ENCODE results near the gene QPCTL.
"Not testable (repeated sequence)": the region's sequence is repeated elsewhere in the genome, so short reads cannot be mapped to it uniquely, and the experiment has no call there.

QPCTL gene

GRCh38 chr19:45677351-45678230, 14.9 kb upstream of the QPCTL start:
- DNase-seq, result peak; percentile 84

GRCh38 chr19:45681391-45682015, 11.0 kb upstream of the QPCTL start:
- peak; percentile 81 for DNase-seq

GRCh38 chr19:45682117-45682516, 10.3 kb upstream of the QPCTL start:
- DNase-seq, result no peak

GRCh38 chr19:45682908-45683307, 9.6 kb upstream of the QPCTL start:
- DNase-seq, result no peak

- DNase-seq, result not testable (repeated sequence)
These were observed 7.4 kb upstream of the QPCTL start for GRCh38 chr19:45685045-45685444.

- no peak for DNase-seq
These were observed 4.9 kb upstream of the QPCTL start for GRCh38 chr19:45687599-45687998.

GRCh38 chr19:45691516-45692186, 815 bp upstream of the QPCTL start, which contains the start of gene SNRPD2:
Gene SNRPD2 (minus strand): TSS chr19:45691953. CDS start chr19:45691888, 65 bp downstream.
- DNase-seq, result peak; percentile 95

GRCh38 chr19:45693106-45693788, 781 bp downstream of the QPCTL start:
- DNase-seq, result peak; percentile 24

- DNase-seq, result no peak
These were observed 9.2 kb downstream of the QPCTL start for GRCh38 chr19:45701676-45702075.

- no peak for DNase-seq
These were observed 12.6 kb downstream of the QPCTL start for GRCh38 chr19:45705115-45705514.

GRCh38 chr19:45705710-45706415, 13.4 kb downstream of the QPCTL start:
- no peak for DNase-seq

- DNase-seq, result no peak
These were observed 18.1 kb downstream of the QPCTL start for GRCh38 chr19:45710356-45711130.

GRCh38 chr19:45711851-45712698, 19.6 kb downstream of the QPCTL start:
- no peak for DNase-seq

- DNase-seq, result no peak
These were observed 20.2 kb downstream of the QPCTL start for GRCh38 chr19:45712699-45713067.

GRCh38 chr19:45713141-45713540, 20.7 kb downstream of the QPCTL start:
- no peak for DNase-seq

GRCh38 chr19:45715139-45715538, 22.7 kb downstream of the QPCTL start:
- DNase-seq, result no peak

GRCh38 chr19:45716359-45717130, 24.1 kb downstream of the QPCTL start:
- peak; percentile 34 for DNase-seq

GRCh38 chr19:45717131-45717982, 24.9 kb downstream of the QPCTL start:
- DNase-seq, result peak; percentile 97
